NCI-H1092 (cell line): ENCODE measurements around the gene ACVR1B.

ENCODE experiments used
- DNase-seq: peaks from one replicate; lab custom pipeline; 2025; lab: John Stamatoyannopoulos, UW

The ACVR1B gene

GRCh38 chr12:52044292-52044983 is 92.9 kb downstream of the ACVR1B start:
- DNase-seq: no peak

- DNase-seq: no peak
These were observed 94.3 kb downstream of the ACVR1B start for GRCh38 chr12:52045794-52046199.
